GM23338 (cell line): ENCODE measurements around the gene SLC25A15. TPM values are rescaled to one million over a fixed set of nuclear protein-coding genes. Genes with fewer than 3 reads are reported as not detected.
A peak's percentile ranks its signal among the peaks of the same experiment; 100 is the strongest.

Source experiments
- ATAC-seq: fragments of 200-7000 bp; cut with Tn5 transposase; 3 replicates; pipeline ENCODE4 v1.9.1; 2020
- DNase-seq: peaks from one replicate; pipeline ENCODE4 v3.0.0-alpha.2; 2015; ENCODE audit warnings: low spot score
- H2AFZ ChIP-seq: fragments of 200-600 bp; sonication (generic); 2 replicates; pipeline ENCODE4 v1.8.0; 2016; ENCODE audit warnings: antibody characterized with exemption, mild to moderate bottlenecking, moderate library complexity
- H3F3A ChIP-seq: fragments of 200-600 bp; sonication (generic); replicated peaks from 2 replicates; pipeline ENCODE4 v1.8.0; 2017; ENCODE audit warnings: antibody characterized with exemption, mixed run types, low read depth
- H3K27ac ChIP-seq: fragments of 200-600 bp; sonication (generic); 2 replicates; pipeline ENCODE4 v1.6.1; 2016; ENCODE audit warnings: low read depth
- H3K27me3 ChIP-seq: fragments of 200-600 bp; sonication (generic); 2 replicates; pipeline ENCODE4 v1.8.0; 2016; ENCODE audit warnings: mild to moderate bottlenecking, mixed run types, moderate library complexity; ENCODE audit not compliant: insufficient read depth
- H3K36me3 ChIP-seq: fragments of 200-600 bp; sonication (generic); 2 replicates; pipeline ENCODE4 v1.8.0; 2016; ENCODE audit warnings: mild to moderate bottlenecking; ENCODE audit not compliant: insufficient read depth
- H3K4me1 ChIP-seq: fragments of 200-600 bp; sonication (generic); 2 replicates; pipeline ENCODE4 v1.8.0; 2016; ENCODE audit warnings: mild to moderate bottlenecking, moderate library complexity; ENCODE audit not compliant: insufficient read depth
- H3K4me2 ChIP-seq: fragments of 200-600 bp; sonication (generic); 2 replicates; pipeline ENCODE4 v1.7.1; 2017; ENCODE audit warnings: mixed run types
- H3K4me3 ChIP-seq: fragments of 200-600 bp; sonication (generic); 2 replicates; pipeline ENCODE4 v1.6.1; 2016; ENCODE audit warnings: mixed run types
- H3K79me2 ChIP-seq: fragments of 200-600 bp; sonication (generic); replicated peaks from 2 replicates; pipeline ENCODE4 v1.8.0; 2017; ENCODE audit warnings: mild to moderate bottlenecking; ENCODE audit not compliant: insufficient read depth
- H3K9me2 ChIP-seq: fragments of 200-600 bp; sonication (generic); 2 replicates; pipeline ENCODE4 v1.8.0; 2017; ENCODE audit not compliant: insufficient read depth
- H4K20me1 ChIP-seq: fragments of 200-600 bp; sonication (generic); replicated peaks from 2 replicates; pipeline ENCODE4 v1.8.0; 2017; ENCODE audit warnings: mild to moderate bottlenecking; ENCODE audit not compliant: insufficient read depth
- H3K27ac Mint-ChIP-seq: 2 replicates; pipeline ENCODE4 v1.8.0; 2020; ENCODE audit warnings: inconsistent platforms, mild to moderate bottlenecking, moderate library complexity, mixed read lengths
- H3K27me3 Mint-ChIP-seq: 3 replicates; pipeline ENCODE4 v1.8.0; 2022; ENCODE audit warnings: low read depth, mild to moderate bottlenecking, moderate library complexity, mixed read lengths, inconsistent platforms; ENCODE audit not compliant: insufficient read depth, poor library complexity
- H3K36me3 Mint-ChIP-seq: 3 replicates; pipeline ENCODE4 v1.8.0; 2021; ENCODE audit warnings: low read depth, mild to moderate bottlenecking, inconsistent platforms, moderate library complexity, mixed read lengths
- H3K4me1 Mint-ChIP-seq: 3 replicates; pipeline ENCODE4 v1.8.0; 2020; ENCODE audit warnings: mild to moderate bottlenecking, inconsistent platforms, mixed read lengths
- H3K4me3 Mint-ChIP-seq: 3 replicates; pipeline ENCODE4 v1.8.0; 2021; ENCODE audit warnings: moderate library complexity, mild to moderate bottlenecking, inconsistent platforms, mixed read lengths
- H3K9me3 Mint-ChIP-seq: 3 replicates; pipeline ENCODE4 v1.8.0; 2020; ENCODE audit warnings: moderate library complexity, mild to moderate bottlenecking, inconsistent platforms, mixed read lengths
- CREB1 ChIP-seq: fragments of 250-450 bp; sonication (Bioruptor Pico); IDR thresholded peaks from 2 replicates; pipeline ENCODE4 v1.5.0; 2020; ENCODE audit warnings: low read depth, mild to moderate bottlenecking, moderate library complexity
- CTCF ChIP-seq, 2 experiments: fragments of 200-600 bp in 1 of 2; sonication (generic) in 1 of 2; conservative IDR thresholded peaks; 2 replicates each; pipeline versions ENCODE4 v1.5.1 to v1.6.1; 2016 to 2017; ENCODE audit warnings: antibody characterized with exemption in 2 of 2, low read depth in 2 of 2, mild to moderate bottlenecking in 2 of 2, moderate library complexity in 1 of 2
- NANOG ChIP-seq: IDR thresholded peaks from 2 replicates; pipeline ENCODE4 v1.6.1; 2016; ENCODE audit warnings: antibody characterized with exemption, borderline replicate concordance
- POLR2AphosphoS5 ChIP-seq: IDR thresholded peaks from 2 replicates; pipeline ENCODE4 v1.6.1; 2016; ENCODE audit warnings: antibody characterized with exemption, low read depth
- REST ChIP-seq: IDR thresholded peaks from one replicate; pipeline ENCODE4 v1.6.1; 2018; ENCODE audit warnings: antibody characterized with exemption; ENCODE audit not compliant: unreplicated experiment
- STAT1 ChIP-seq: IDR thresholded peaks from one replicate; pipeline ENCODE4 v1.6.1; 2016; ENCODE audit warnings: antibody characterized with exemption; ENCODE audit not compliant: unreplicated experiment
- ZNF114 ChIP-seq: fragments of 250-450 bp; sonication (Bioruptor Pico); IDR thresholded peaks from 2 replicates; pipeline ENCODE4 v1.5.0; 2020; ENCODE audit warnings: mild to moderate bottlenecking, moderate library complexity
- ZNF331 ChIP-seq: fragments of 250-450 bp; sonication (Bioruptor Pico); IDR thresholded peaks from 2 replicates; pipeline ENCODE4 v1.5.0; 2020; ENCODE audit warnings: low read depth, mild to moderate bottlenecking, moderate library complexity
- ZNF462 ChIP-seq: fragments of 250-450 bp; sonication (Bioruptor Pico); IDR thresholded peaks from 2 replicates; pipeline ENCODE4 v1.5.0; 2020; ENCODE audit warnings: mild to moderate bottlenecking, moderate library complexity
- polyA plus RNA-seq: library from polyadenylated mRNA; unstranded; fragments of >200 nt; fragmentation: Nextera tagmentation; extraction: Ambion mirVana; gene quantifications from 2 replicates; pipeline ENCODE4 v1.2.1, GENCODE V29; 2016
- total RNA-seq: library from RNA; depleted of rRNA; stranded (reverse); fragments of >200 nt; shearing (Covaris generic); gene quantifications from 2 replicates; pipeline ENCODE4 v1.2.3, GENCODE V29; 2014

Gene SLC25A15
- total and polyA plus RNA-seq, 2 experiments from 2014 or later, result 6.5 to 32.6 TPM

GRCh38 chr13:40777809-40778175, 11.6 kb upstream of the SLC25A15 start (continued):
- TF ChIP-seq REST (no peak), NANOG (no peak), POLR2AphosphoS5 (no peak), STAT1 (no peak), ZNF331 (no peak), CTCF (conservative IDR thresholded peaks at IDR 0.05; ENCODE audit: low read depth in 2 of 2) (no peak)

- Histone ChIP-seq H3K4me2 (no peak overlapping the region), H3K4me3 (no peak overlapping the region), H3K27ac (no peak overlapping the region), H3K36me3 (no peaks in the 10 kb centered on the region), H3F3A (no peaks in the 10 kb centered on the region), H4K20me1 (no peaks in the 10 kb centered on the region), H3K27me3 (no peaks in the 10 kb centered on the region), H2AFZ (no peak overlapping the region), H3K4me1 (no peaks in the 10 kb centered on the region), H3K79me2 (no peaks in the 10 kb centered on the region), H3K9me2 (no peaks in the 10 kb centered on the region)
- Mint-ChIP-seq H3K36me3 (no peaks in the 10 kb centered on the region; the same call in 2 of the 3 replicates), H3K27me3 (no peaks in the 10 kb centered on the region), H3K4me3 (no peak overlapping the region; the same call in 2 of the 3 replicates), H3K9me3 (no peaks in the 10 kb centered on the region), H3K4me1 (peaks cover 13% of the 10 kb centered on the region), H3K27ac (no peak overlapping the region)
- no peak; the same call in 2 of the 3 replicates for ATAC-seq
- DNase-seq, result peak; percentile 21
- TF ChIP-seq ZNF462 (CRISPR knock-in tag) (no peak), CTCF (conservative IDR thresholded peaks at IDR 0.05; ENCODE audit: low read depth in 2 of 2) (peak in 1 of 2 experiments; percentile 34; a peak in 2 of 4 replicates), POLR2AphosphoS5 (no peak), CREB1 (CRISPR knock-in tag) (no peak), ZNF114 (CRISPR knock-in tag) (no peak), ZNF331 (no peak)
These were observed 10.4 kb upstream of the SLC25A15 start for GRCh38 chr13:40779049-40779448.
